Stimulated activated CD4-positive, alpha-beta T cell treated with anti-CD3 and anti-CD28 coated beads, Interleukin-4, amount 100 ng/mL, for 1 hour (primary cell): ENCODE data around the gene GRK2.
"Not testable (repeated sequence)": the region's sequence is repeated elsewhere in the genome, so short reads cannot be mapped to it uniquely, and the experiment has no call there.

Source experiments
- DNase-seq: peaks from one replicate; pipeline ENCODE4 v3.0.0-alpha.2; 2020

The GRK2 gene

GRCh38 chr11:67317205-67317887, 51.1 kb downstream of the GRK2 start:
- peak; percentile 98 for DNase-seq

GRCh38 chr11:67317888-67318555, 51.7 kb downstream of the GRK2 start:
- no peak for DNase-seq

GRCh38 chr11:67318876-67319275, 52.6 kb downstream of the GRK2 start:
- not testable (repeated sequence) for DNase-seq

- DNase-seq = no peak
Observed at GRCh38 chr11:67320011-67320410, 53.7 kb downstream of the GRK2 start.

GRCh38 chr11:67320691-67321090, 54.4 kb downstream of the GRK2 start:
- no peak for DNase-seq

- no peak for DNase-seq
Observed at GRCh38 chr11:67321313-67321871, 55.1 kb downstream of the GRK2 start.

- DNase-seq = no peak
Observed at GRCh38 chr11:67322049-67322448, 55.8 kb downstream of the GRK2 start.

GRCh38 chr11:67323526-67323925, 57.3 kb downstream of the GRK2 start:
- DNase-seq = no peak

GRCh38 chr11:67332081-67332691, 65.9 kb downstream of the GRK2 start:
- no peak for DNase-seq
